HFFc6 (cell line): ENCODE results near the gene MICAL2. TPM values are rescaled to one million over a fixed set of nuclear protein-coding genes. Genes with fewer than 3 reads are reported as not detected.

Experiments
- DNase-seq: peaks from one replicate; pipeline ENCODE4 v3.0.0-alpha.2; 2018
- H3K27ac Mint-ChIP-seq: 2 replicates; pipeline ENCODE4 v1.8.0; 2020; ENCODE audit warnings: mild to moderate bottlenecking, mixed read lengths
- H3K27me3 Mint-ChIP-seq: 2 replicates; pipeline ENCODE4 v1.8.0; 2021; ENCODE audit warnings: mild to moderate bottlenecking, moderate library complexity, mixed read lengths; ENCODE audit not compliant: insufficient read depth
- H3K36me3 Mint-ChIP-seq: 2 replicates; pipeline ENCODE4 v1.8.0; 2021; ENCODE audit warnings: low read depth, mixed read lengths
- H3K4me1 Mint-ChIP-seq: 2 replicates; pipeline ENCODE4 v1.8.0; 2020; ENCODE audit warnings: low read depth, mixed read lengths
- H3K4me3 Mint-ChIP-seq: 2 replicates; pipeline ENCODE4 v1.8.0; 2020; ENCODE audit warnings: mild to moderate bottlenecking, moderate library complexity, mixed read lengths
- H3K9me3 Mint-ChIP-seq: 2 replicates; pipeline ENCODE4 v1.8.0; 2020; ENCODE audit warnings: mild to moderate bottlenecking, mixed read lengths
- CTCF ChIP-seq: fragments of 200-600 bp; sonication (generic); IDR thresholded peaks from 2 replicates; pipeline ENCODE4 v1.5.0; 2021; ENCODE audit warnings: antibody characterized with exemption, mild to moderate bottlenecking
- total RNA-seq, 6 experiments: library from RNA; stranded (reverse); fragmentation: NEBNext Ultra II Directional; extraction: Animal tissue kit (Norgen Biotek cat#: 25700); gene quantifications; 2 replicates in 1 of 6; 3 replicates in 5 of 6; pipeline ENCODE4 v1.2.3, GENCODE V29; 2021

MICAL2 gene
- total RNA-seq, 6 experiments from 2014 or later, result 199 to 252 (median 233) TPM

- peaks cover 71% of the 10 kb centered on the region for H3K4me1 Mint-ChIP-seq
- no peak for TF ChIP-seq CTCF
- DNase-seq, result no peak
- H3K27ac Mint-ChIP-seq, result peak overlapping the region; percentile 33; the same call in 1 of the 2 replicates
- peaks cover 69% of the 10 kb centered on the region for H3K36me3 Mint-ChIP-seq
- no peaks in the 10 kb centered on the region for H3K9me3 Mint-ChIP-seq
- no peaks in the 10 kb centered on the region; the same call in 1 of the 2 replicates for H3K27me3 Mint-ChIP-seq
- no peak overlapping the region for H3K4me3 Mint-ChIP-seq
These were observed 79.3 kb downstream of the MICAL2 start for GRCh38 chr11:12189543-12190235.

GRCh38 chr11:12190511-12190910 lies 80.1 kb downstream of the MICAL2 start:
- H3K4me3 Mint-ChIP-seq, result no peak overlapping the region
- no peak for TF ChIP-seq CTCF
- no peak for DNase-seq
- H3K9me3 Mint-ChIP-seq, result no peaks in the 10 kb centered on the region
- no peaks in the 10 kb centered on the region; the same call in 1 of the 2 replicates for H3K27me3 Mint-ChIP-seq
- H3K27ac Mint-ChIP-seq, result peak overlapping the region; percentile 33; the same call in 1 of the 2 replicates
- H3K4me1 Mint-ChIP-seq, result peaks cover 70% of the 10 kb centered on the region
- H3K36me3 Mint-ChIP-seq, result peaks cover 66% of the 10 kb centered on the region

GRCh38 chr11:12192794-12193514 lies 82.6 kb downstream of the MICAL2 start:
- no peak for TF ChIP-seq CTCF
- H3K9me3 Mint-ChIP-seq, result no peaks in the 10 kb centered on the region
- peak overlapping the region; percentile 44 for H3K27ac Mint-ChIP-seq
- no peak overlapping the region for H3K4me3 Mint-ChIP-seq
- H3K4me1 Mint-ChIP-seq, result peaks cover 77% of the 10 kb centered on the region
- peaks cover 62% of the 10 kb centered on the region for H3K36me3 Mint-ChIP-seq
- H3K27me3 Mint-ChIP-seq, result no peaks in the 10 kb centered on the region; the same call in none of the 2 replicates
- DNase-seq, result no peak

- Mint-ChIP-seq H3K4me3 (no peak overlapping the region), H3K27me3 (no peaks in the 10 kb centered on the region; the same call in none of the 2 replicates), H3K4me1 (peaks cover 83% of the 10 kb centered on the region), H3K27ac (peak overlapping the region; percentile 44), H3K36me3 (peaks cover 55% of the 10 kb centered on the region), H3K9me3 (no peaks in the 10 kb centered on the region)
- no peak for TF ChIP-seq CTCF
- DNase-seq, result no peak
These were observed 83.3 kb downstream of the MICAL2 start for GRCh38 chr11:12193515-12194336.

GRCh38 chr11:12195768-12196167 lies 85.4 kb downstream of the MICAL2 start:
- Mint-ChIP-seq H3K27ac (peak overlapping the region; percentile 46), H3K4me3 (no peak overlapping the region), H3K27me3 (no peaks in the 10 kb centered on the region; the same call in none of the 2 replicates), H3K9me3 (no peaks in the 10 kb centered on the region), H3K4me1 (peaks cover 83% of the 10 kb centered on the region), H3K36me3 (peaks cover 35% of the 10 kb centered on the region)
- no peak for TF ChIP-seq CTCF
- no peak for DNase-seq
